ENCODE measurements around the gene HOXC12.

The HOXC12 gene

DNA sequence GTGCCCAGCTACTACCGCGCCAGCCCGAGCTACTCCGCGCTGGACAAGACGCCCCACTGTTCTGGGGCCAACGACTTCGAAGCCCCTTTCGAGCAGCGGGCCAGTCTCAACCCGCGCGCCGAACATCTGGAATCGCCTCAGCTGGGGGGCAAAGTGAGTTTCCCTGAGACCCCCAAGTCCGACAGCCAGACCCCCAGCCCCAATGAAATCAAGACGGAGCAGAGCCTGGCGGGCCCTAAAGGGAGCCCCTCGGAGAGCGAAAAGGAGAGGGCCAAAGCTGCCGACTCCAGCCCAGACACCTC is 30.9 kb downstream of the HOXC12 start:
- DNase-seq = no peak

DNA sequence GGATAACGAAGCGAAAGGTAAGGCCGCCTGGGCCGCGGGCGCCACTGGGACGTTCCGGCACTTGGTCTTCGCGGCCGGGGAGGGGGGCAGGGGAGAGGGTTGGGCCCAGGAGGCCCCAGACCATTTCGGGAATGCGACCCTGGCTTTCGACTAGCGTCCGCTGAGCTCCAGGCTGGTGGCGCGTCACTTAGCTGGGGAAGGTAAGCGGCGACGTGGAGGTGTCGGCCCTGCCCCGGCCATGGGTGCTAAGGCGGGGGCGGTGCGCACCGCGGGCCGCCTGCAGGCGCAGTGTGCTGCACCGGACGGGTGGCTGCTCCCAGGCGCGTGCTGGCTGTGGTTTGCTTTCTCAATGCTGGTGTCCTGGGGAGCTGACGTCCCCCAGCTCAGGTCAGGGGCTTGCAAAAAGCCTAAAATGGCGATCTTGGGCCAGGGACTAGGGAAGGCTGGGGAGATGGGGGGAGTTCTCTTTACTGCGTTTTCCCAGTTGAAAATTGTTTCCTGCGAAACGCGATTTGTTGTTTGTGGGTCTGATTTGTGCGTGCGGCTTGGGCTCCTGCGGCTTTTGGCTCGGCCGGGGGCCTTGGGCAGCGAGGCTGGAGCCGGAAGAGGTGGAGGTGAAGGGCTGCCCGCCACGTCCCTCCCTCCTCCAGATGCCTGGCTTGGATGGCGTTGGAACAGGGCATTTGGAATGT is 31.4 kb downstream of the HOXC12 start:
- peak; percentile 43 for DNase-seq

DNA sequence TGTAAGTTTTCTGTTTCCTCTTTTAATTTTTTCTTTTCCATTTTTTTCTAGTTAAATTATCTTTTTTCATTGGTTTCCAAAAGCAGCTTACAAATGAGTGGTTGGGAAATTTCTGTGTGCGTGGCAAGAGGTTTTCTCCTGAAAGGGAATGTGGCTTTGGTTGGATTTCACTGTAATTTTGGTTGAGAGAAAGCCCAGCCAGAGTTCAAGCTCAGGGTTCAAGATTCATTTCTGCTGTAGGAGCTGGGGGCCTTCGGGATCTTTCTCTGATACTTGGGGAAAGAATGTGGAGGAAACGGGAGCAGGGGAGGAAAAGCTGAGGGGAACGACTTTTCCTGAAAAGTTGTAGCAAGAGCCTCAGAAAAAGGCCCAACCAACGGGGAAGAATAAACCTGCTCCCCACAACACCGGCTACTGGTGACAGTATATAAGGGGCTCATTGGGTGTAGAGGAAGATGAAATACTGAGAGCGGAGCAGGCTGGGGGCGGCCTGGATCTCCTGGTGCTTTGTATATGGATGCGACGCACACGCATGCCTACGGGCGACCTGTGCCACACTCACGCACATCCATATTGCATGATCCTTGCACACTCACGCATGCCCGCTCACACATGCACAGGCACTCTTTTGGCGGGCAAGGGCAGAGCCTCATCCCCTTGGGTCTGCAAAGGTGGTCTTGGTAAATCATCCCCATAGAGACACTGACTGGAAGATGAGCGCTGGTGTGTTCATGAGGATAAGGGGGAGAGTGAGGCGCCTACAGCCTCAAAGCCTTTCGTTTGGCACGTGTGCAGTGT is 32.2 kb downstream of the HOXC12 start:
- no peak for DNase-seq

DNA sequence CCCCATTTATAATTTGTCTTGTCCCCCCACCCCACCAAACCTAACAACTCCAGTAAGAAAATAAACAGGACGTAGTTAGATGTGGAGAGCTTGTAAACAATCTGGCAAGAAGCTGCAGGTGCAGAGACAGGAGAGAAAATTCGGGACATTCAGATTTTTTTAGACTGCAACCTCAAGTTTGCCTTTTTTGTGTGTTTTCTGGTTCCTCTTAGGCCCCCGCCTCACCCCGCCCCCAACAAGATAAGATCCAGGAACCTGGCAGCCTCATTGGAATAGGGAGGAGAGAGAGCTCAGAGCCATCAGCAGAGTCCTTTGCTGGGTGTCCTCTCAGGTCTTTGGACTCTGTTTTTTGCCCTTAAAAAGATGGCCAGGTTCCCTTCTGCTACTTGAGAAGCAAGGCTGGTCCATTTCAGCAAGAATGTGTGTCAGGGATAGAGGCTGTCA is 33.1 kb downstream of the HOXC12 start:
- no peak for DNase-seq

DNA sequence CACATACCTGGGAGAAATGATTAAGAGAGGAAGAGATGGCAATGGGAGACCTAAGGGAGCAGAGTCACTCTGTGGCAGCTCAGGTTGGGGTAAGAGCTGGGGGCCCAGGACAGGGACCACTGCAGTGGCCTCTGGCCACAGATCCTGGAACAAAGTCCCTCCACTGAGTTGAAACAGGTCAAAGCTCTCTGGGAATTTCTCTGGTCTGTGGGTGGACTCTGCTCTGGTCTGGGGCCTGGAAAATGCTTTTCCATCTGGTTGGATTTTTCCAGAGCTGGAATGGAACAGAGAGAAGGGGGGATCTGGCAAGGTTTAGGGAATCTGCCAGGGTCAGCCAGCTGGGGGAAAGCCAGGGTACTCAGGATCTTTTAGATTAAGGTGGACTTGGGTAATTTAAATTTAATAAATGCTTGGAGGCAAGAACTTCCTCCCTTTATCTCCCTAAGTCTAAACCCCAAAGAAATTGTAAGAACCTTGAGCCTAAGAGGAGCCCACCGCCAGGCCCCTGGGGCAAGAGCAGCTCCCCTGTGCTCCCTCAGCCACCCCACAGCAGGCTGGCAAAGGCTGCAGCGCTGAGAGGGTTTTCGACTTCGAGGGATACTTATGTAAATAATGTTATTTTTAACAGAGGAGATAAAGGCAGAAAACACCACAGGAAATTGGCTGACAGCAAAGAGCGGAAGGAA is 34.0 kb downstream of the HOXC12 start:
- no peak for DNase-seq

DNA sequence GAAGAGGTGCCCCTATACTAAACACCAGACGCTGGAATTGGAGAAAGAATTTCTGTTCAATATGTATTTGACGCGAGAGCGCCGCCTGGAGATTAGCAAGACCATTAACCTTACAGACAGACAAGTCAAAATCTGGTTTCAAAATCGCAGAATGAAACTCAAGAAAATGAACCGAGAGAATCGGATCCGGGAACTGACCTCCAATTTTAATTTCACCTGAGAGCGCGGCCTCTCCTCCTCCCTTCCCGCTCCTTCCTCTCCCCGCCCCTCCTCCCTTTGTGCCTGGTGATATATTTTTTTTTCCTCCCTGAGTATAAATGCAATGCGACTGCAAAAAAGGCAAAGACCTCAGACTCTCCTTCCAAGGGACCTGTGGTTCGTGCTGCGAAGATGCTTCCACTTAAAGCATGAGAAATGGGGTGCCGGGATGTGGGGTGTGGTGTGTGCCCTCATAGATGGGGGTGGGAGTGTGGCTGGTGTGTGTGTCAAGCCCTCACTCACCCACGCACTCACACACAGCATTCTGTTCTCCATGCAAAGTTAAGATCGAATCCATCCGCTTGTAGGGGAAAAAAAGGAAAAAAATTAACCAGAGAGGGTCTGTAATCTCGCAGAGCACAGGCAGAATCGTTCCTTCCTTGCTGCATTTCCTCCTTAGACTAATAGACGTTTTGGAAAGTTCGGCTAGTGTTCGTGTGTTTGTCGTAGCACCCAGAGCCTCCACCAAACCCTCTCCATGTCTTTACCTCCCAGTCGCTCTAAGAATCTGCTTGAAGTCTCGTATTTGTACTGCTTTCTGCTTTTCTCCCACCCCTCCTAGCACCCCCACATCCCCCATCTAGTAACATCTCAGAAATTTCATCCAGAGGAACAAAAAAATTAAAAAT is 34.8 kb downstream of the HOXC12 start:
- DNase-seq = peak; percentile 53

DNA sequence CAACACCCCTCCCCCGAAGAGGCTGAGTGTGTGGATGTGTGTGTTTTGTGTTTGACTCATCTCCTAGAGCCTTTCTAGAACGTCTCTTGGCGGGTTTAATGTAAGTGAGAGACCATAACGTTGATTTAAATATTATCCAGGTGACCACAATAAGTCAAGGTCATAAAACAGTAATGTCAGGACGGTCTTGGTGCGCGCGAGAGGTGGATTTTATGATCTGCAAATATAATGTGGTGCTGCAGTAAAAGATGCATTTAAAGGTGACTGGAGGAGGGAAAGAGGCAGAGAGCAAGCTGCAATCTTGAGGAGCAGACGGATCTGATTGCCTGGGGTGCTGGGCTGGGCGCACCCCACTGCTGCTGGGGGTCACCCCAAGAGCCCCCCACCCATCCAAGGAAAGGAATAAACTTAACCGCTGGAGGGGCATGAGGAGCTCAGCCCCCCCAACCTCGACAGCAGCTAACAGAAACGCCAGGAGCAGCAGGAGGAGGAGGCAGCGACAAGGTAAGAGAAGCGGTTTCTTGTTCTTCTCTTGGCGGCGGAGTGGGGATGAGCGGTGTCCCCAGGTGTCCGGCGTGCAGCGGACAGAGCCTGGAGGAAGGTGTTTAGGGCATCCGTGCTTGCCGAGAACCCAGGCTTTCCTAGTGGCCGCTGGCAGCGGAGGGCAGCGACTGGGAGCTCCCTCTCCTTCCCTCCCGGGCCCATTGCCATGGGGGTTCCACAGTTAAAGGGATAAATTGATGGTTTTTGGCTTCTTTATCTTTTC is 35.8 kb downstream of the HOXC12 start:
- no peak for DNase-seq

DNA sequence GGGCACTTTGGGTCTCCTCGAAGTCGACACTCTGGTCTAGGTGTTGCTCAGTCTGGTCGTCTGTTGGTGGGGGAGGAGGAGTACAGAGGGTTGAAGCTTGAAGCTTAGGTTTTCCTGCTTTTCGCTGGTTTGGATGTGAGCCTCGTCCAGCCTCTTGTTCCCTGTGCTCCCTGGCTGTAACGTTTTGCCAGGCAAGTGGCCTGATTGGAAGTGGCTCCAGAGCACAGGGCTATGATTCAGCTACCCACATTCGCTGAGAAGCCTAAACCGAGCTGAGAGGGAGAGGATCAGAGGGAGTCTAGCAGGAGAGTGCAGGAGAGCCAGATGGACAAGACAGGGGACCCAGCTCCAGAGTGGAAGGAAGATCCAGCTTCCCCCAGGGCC is 36.4 kb downstream of the HOXC12 start:
- DNase-seq = no peak

DNA sequence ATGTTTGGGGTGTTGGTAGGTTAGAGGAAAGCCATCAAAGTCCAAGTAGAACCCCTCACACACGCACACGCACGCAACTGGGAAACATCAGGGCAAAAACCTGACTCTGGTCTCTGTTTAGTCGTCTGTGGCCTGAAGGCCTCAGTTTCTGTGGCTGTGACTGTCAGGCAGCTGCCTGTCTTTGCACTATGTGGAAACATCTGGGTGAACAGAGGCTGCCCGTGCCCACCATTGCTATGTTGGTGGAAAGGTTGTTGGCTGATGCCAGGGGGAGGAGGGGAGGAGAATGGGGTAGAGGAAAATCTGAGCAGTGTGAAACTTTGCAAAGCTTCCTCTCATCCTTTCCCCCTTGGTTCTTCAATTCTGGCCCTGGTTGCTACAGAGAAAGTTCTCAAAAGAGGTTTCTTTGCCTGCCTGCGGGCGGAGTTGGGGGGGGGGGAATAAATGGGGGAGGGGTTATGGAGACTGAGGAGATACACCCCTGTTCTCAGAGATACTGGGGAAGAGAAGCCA is 37.7 kb downstream of the HOXC12 start:
- no peak for DNase-seq

DNA sequence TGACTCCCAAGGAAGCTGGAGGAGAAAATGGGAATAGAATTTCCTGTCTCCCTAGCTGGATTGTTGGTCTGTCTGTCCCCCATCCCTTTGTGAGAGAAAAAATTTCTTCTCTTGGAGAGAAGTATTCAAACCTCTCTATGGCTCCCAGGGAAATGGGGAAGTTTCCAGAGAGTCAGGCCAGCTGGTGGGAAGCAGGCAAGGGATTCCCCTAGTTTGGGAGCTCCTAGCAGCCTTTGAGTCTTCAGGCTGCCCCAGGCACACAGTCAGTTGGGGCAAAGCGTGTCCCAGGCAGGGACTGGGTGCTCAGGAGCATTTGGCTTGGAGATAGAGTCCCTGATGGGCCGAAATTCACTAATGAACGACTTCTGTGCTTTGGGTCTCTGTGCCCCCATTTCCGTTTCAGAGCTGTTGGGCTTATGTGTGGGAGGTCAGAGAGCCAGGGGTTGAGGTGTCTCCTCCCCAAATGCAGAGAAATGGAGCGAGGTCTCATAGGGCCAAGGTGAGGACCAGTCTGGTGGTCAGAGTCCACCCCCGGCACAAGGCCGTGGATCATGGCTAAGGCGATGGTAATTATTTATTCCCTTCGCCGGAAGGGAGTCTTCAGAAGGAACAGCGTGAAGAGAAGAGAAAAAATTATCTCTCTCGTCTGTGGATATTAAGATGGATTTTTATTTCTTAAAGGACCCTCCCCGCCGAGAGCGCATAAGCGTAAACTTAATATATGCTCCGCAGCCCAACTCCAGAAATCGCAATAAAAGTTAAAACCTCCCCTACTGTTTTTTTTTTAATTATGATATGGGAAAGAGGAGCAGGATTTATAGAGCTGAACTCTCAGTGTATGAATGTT is 38.7 kb downstream of the HOXC12 start:
- DNase-seq = no peak

DNA sequence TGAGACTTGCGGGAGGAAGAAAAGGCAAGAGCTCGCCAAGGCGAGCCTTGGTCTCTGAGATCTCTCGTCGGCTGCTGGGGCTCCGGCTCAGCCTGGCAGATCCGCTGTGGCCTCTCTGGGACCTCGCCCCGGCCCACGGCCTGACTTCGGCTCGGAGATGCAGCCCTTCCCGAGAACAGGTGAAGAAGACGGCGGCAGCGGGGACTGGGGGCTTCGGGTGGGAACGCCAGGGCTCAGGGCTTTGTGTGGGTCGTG is 39.2 kb downstream of the HOXC12 start:
- DNase-seq = no peak

DNA sequence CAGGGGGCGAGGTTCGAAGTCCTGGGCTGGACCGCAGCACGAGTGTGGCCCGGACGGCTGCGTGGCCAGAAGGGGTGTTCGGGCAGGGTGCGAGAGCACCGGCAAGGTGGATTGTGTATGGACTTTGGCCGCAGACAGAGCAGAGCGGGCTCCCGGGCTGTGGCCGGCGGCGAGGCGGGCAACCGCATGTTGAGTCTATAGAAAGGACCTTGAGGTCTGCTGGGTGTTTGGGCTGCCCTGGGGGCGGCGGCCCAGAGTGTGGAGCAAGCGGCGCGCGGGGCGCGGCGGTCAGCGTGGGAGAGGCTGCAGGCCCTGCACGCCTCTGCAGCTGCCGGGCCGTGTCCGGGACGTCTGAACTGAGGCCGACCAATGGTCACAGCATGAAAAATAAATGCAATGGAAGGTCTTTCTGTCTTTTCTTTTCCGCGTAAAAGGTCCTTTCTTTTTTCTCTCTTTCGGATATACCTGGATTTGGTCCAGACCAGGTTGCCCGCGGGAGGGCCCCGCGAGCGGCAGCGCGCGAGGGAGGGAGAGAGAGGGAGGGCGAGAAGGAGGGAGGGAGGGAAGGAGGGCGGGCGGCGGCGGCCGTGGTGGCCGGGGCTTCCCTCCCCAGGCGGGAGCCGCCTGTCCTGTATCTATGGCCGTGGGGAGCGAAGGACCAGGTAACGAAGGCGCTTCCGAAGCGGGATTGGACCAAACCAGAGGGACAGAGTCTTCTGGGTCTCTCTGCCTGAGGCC is 39.7 kb downstream of the HOXC12 start:
- DNase-seq = no peak

DNA sequence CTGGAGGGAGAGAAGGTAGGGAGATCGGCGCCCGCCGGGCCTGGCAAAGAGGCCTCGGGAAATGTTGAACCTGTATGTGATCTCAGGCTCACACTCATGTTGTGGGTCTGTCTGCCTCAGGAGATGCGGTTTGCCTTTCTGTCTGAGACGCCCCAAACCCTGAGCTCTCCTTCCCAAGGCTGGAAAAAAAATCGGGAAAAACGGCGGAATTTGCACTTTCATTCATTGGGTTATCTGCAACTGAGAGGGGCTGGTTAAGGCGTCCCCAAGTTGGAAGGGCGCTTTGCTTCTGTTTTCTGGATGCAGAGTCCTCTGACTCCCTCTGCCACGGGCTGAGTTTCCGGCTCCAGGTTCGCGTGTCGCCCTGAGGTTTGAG is 40.3 kb downstream of the HOXC12 start:
- DNase-seq = peak; percentile 45

DNA sequence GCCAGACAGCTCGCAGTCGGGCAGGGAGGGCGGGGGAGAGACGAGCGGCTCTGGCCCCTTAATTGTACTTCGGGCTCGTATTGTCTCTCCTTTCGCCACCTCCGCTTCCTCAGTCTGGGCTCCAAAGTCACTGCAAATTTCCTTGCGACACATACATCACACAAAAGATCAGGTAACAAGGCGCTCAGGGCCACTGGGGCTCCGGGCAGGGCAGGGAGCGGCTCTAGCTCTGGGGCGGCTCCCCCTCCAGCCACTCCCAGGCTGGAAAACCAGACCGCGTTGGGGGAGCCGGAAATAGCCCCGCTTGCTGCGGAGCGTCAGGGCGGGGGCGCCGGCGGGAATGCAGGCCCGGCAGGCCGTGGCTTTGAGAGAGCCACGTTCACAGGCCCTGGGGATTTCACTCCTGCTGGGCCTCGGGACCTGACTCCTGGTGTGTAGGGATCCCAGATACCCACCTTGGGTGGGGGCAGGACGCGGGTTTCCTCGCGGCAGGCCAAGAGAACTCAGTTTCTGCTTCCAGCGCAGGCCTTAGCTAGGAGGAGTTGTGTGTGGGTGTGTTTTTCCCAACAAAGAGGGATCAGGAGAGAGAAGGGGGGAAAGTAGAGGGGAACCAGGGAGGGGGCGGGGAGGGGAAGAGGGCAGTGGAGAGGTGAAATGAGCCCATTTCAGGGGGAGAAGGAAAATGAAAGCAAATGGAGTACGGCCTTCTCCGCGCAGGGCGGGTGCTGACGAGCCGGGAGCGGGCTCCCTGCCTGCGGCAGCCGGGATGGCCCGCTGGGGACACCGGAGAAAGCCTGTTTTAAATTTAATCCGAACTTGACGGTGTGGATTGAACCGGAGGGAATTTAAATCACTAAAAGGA is 40.9 kb downstream of the HOXC12 start:
- no peak for DNase-seq

DNA sequence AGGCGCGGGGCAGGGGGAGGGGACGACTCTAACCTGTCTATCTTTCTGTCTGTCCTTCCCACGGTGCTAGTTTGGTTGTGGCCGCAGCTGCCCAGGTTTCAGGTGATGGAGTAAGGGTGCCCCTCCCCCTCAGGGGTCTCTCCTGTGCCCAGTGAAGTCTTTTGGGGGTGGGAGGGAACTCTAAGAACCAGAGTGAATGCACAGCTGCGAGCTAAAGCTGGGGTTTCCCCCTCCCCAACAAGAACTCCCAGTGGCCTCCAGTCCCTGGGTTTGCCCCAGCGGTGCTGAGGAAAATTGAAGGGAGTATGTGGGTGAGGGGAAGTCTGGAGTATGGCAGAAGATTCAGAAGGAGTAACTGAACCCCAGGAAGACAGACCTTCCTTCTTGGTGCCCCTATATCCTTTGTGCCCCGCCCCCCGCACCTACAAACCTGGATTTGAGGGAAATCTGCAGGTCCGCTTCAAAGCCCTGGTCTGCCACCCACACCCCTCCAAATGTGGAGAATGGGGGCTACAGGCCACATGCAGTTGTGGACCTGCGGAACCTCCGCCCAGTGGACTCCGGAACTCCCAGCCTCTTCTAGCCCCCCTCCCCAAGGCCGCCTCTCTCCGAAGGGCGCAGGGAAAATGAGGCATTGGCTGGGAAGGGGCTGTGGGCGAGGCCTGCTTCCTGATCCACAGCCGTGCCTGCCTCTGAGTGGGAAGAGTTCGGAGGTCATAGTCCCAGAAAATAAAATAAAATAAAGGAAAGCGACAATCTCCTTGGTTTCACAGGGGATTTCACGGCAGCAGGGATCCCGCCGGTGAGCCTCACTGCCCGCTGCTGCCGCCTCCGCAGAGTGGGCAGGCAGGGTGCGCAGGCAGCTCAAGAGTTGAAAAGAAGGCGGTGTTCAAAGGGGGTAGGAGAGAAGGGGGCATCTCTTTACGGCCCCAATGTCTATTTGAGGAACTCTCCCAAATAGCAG is 41.8 kb downstream of the HOXC12 start:
- no peak for DNase-seq

DNA sequence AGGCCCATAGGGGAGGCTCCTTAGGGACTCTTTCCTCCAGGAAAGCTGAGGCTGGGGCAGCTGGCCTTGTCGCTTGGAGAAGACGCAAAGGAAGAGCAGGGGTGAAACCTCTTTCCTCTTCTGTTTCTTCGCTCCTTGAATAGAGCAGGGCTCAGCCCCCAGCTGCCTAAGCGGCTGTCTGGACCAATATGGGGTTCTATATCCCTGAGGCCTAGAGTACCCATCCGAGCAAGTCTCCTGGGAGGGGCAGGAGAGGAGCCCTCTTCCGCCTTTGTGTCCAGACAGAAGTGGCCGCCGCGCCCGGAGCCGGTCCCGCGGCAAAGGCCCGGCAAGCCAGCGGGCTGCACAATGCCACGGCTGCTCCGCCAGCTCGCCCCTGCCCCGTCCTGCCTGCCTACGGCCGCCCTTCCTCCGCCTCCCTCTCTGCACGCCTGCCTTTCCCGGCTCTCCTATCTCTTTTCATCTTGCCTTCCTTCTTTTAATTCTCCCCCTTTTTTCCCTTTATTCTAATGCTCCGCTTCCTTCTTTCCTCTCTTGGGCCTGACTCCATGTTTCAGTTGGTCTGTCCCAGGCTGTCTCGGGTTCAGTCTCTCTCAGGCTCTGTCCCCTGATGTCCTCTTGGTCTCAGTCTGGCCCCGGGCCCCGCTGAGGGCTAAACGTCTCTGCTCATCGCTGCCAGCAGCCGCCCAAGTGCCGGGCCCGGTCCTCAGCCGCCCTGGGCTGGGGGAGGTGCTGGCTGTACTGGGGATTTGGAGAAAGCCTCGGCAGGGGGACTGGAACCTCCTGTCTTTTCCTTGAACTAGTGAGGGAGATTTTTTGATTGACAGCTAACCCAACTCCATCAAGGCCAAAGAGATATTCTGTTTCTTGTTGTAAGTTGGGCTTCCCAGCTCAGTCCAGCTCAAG is 42.8 kb downstream of the HOXC12 start:
- DNase-seq = no peak

Data from stimulated activated CD4-positive, alpha-beta T cell treated with anti-CD3 and anti-CD28 coated beads, Interleukin-15, amount 100 ng/mL, for 24 hours (primary cell).